Measurements from ENCODE around the gene WDSUB1.
A peak's percentile ranks its signal among the peaks of the same experiment; 100 is the strongest.

WDSUB1 gene

GRCh38 chr2:159298967-159299366 is 12.5 kb upstream of the WDSUB1 start:
- no peak for DNase-seq (ENCODE audit: low spot score)
- no peak for TF ChIP-seq CTCF (IDR thresholded peaks at IDR 0.05; ENCODE audit: extremely low read depth, insufficient read depth, missing control alignments)
- in situ Hi-C loops (cut with MboI; ENCODE audit: low pct_unique_long_range_greater_than_20kb, low sequenced_read_pairs, unreplicated experiment): no loop called here

- in situ Hi-C loops (cut with MboI; ENCODE audit: low pct_unique_long_range_greater_than_20kb, low sequenced_read_pairs, unreplicated experiment): no loop called here
- no peak for TF ChIP-seq CTCF (IDR thresholded peaks at IDR 0.05; ENCODE audit: extremely low read depth, insufficient read depth, missing control alignments)
- DNase-seq (ENCODE audit: low spot score): no peak
Observed at GRCh38 chr2:159297042-159297707, 10.7 kb upstream of the WDSUB1 start.

GRCh38 chr2:159292157-159292556 is 5.7 kb upstream of the WDSUB1 start:
- in situ Hi-C loops (cut with MboI; ENCODE audit: low pct_unique_long_range_greater_than_20kb, low sequenced_read_pairs, unreplicated experiment): no loop called here
- no peak for DNase-seq (ENCODE audit: low spot score)
- TF ChIP-seq CTCF (IDR thresholded peaks at IDR 0.05; ENCODE audit: extremely low read depth, insufficient read depth, missing control alignments): no peak

GRCh38 chr2:159290289-159290907 is 3.9 kb upstream of the WDSUB1 start:
- TF ChIP-seq CTCF (IDR thresholded peaks at IDR 0.05; ENCODE audit: extremely low read depth, insufficient read depth, missing control alignments): no peak
- in situ Hi-C loops (cut with MboI; ENCODE audit: low pct_unique_long_range_greater_than_20kb, low sequenced_read_pairs, unreplicated experiment): no loop called here
- DNase-seq (ENCODE audit: low spot score): no peak

GRCh38 chr2:159287733-159288132 is 1.2 kb upstream of the WDSUB1 start:
- DNase-seq (ENCODE audit: low spot score): no peak
- TF ChIP-seq CTCF (IDR thresholded peaks at IDR 0.05; ENCODE audit: extremely low read depth, insufficient read depth, missing control alignments): no peak
- in situ Hi-C loops (cut with MboI; ENCODE audit: low pct_unique_long_range_greater_than_20kb, low sequenced_read_pairs, unreplicated experiment): no loop called here

GRCh38 chr2:159286709-159287441 is 372 bp upstream of the WDSUB1 start:
- peak; percentile 98 for DNase-seq (ENCODE audit: low spot score)
- no peak for TF ChIP-seq CTCF (IDR thresholded peaks at IDR 0.05; ENCODE audit: extremely low read depth, insufficient read depth, missing control alignments)
- in situ Hi-C loops (cut with MboI; ENCODE audit: low pct_unique_long_range_greater_than_20kb, low sequenced_read_pairs, unreplicated experiment): no loop called here

Data from GM13977 (cell line).